LoVo (cell line): ENCODE measurements around the gene NFKBIA.
"Not testable (repeated sequence)": the region's sequence is repeated elsewhere in the genome, so short reads cannot be mapped to it uniquely, and the experiment has no call there.

Experiments used
- DNase-seq: peaks from one replicate; pipeline ENCODE4 v3.0.0-alpha.2; 2016; ENCODE audit warnings: low spot score

NFKBIA gene

DNA sequence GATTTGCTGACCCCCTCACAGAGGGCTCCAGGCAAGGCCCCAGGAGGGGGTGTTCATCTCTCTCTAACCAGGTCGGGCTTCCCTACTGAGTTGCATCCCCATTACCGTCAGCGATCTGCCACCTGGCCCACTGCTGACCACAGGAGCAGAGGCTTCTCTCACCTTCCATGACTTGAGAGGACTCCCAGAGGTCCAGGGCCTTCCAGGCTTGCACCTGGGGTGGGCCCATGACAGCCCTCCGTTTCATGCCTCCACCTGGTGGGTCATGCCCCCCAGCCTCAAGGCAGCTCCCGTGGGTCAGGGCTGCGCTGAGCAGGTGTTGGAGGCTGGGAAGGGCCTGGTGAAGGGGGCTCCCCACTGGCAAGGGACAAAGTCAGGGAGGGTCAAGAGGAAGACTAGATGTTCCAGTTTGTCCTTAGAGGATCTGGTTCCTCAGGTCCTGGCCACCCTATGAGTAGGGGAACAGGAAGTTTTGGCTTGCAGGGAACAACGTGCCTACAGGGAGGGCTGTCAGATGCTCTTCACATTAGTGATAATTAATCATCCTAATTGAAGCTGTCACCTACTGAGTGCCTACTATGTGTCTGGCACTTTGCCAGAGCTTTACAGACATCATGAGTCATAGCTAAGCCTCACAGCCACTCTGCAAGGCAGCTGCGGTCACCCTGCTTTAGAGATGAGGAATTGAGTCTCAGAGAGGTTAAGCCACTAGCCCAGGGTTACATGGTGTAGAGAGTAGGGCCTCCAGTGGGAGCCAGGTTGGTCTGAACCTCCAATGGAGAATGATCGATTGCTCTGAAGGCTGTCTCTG is 13.8 kb downstream of the NFKBIA start:
- DNase-seq, result no peak

DNA sequence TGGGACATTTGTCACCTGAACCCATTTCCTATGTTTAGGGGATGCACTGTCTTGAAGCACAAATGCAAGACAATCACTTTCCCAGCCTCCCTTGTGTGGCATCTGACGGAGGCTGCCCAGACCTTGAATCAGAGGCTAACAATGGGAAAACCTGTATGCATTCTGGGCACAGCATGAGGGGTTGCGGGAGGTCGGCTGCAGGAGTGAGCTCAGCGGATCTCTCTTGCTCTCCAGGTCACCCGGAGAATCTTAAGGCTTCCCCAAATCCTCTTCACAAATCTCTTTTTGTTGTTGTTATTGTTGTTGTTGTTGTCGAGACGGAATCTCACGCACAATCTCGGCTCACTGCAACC is 15.3 kb downstream of the NFKBIA start:
- DNase-seq, result no peak

- DNase-seq, result no peak
These were observed 15.8 kb downstream of the NFKBIA start for GRCh38 chr14:35388656-35389314.

DNA sequence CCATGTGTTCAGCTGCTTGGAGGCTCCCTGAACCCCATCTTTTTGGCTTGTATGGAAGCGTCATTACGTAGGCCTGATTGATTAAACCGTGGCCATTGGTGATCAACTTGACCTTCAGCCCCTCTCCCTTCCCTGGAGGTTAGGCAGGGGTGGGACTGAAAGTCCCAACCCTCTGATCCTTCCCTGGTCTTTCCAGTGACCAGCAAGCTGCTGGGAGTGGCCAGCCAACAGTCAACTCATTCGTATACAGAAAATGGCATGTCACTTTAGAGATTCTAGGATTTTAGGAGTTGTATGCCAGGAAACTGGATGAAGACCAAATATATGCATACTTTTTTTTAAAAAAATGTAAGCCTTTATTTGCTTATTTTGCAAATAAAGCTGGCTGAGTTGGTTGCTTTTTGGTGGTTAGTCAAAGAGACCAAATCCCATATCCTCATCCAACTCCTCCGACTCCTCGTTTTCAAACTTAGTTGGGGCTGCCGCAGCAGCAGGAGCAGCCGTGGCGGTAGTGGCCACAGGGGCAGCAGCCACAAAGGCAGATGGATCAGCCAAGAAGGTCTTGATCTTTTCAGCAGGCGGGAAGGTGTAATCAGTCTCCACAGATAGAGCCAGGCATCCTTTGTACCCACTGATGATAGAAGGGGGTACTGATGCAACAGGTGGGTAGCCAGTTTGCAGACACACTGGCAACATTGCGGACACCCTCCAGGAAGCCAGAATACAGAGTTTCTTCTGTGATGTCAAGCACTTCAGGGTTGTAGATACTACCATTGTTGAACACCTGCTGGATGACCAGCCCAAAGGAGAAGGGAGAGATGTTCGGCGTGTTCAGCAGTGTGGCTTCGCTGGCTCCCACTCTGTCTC is 16.6 kb downstream of the NFKBIA start:
- DNase-seq, result no peak

- DNase-seq, result no peak
These were observed 17.3 kb downstream of the NFKBIA start for GRCh38 chr14:35387219-35387618.

DNA sequence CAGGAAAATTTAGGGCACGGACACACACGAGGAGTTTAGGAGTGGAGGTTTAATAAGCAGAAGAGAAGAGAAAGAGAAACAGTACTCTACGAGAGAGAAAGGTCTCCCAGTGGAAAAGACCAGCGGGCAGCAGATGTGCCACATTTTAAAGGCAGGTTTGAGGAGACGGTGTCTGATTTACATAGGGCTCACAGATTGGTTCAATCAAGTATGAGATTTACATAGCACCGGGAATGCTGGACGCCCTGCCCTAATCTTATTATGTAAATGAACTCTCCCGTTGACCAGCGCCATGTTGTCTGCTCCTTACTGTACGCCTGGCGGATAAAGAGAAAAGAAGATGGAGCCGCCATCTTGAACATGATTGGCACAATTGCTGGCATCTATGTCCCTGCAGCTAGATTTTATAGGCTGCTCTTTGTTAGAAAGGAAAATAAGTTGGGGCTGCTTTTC is 17.9 kb downstream of the NFKBIA start:
- no peak for DNase-seq

DNA sequence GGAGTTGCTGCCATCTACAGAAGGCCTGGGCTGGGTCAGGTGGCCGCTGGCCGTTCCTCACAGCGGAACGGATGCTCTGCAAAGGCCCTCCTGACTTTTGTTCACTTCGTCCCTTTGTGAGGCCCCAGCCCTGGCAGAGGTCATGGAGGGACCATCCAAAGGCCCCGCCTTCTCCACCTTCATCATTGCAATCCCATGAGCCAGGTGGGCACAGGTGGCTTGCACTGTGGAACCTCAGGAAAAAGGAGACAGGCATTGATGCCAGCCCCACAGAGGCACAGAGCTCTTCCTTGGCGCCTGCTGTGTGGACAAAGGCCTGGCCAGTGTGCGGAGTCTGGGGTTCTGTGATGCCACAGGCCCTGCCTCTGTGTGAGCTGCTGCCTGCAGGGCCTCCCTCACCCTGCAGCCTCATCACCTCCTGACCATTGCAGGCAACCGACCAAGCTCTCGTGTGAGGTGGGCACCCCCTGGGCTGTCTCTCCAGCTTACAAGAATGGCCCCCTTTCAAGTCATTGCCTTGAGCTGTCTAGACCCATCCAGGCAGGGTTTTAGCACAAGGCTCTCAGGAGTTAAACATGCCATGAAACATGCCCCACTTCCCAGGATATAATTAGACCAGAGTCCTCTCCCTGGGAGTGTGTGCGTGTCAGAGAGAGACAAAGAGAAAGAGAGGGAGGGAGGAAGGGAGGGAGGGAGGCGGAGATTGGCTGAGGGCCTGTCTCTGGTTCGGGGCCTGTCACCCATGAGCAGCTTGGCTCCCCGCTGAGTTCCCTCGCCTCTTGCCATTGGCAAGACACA is 19.3 kb downstream of the NFKBIA start:
- DNase-seq, result peak; percentile 79

DNA sequence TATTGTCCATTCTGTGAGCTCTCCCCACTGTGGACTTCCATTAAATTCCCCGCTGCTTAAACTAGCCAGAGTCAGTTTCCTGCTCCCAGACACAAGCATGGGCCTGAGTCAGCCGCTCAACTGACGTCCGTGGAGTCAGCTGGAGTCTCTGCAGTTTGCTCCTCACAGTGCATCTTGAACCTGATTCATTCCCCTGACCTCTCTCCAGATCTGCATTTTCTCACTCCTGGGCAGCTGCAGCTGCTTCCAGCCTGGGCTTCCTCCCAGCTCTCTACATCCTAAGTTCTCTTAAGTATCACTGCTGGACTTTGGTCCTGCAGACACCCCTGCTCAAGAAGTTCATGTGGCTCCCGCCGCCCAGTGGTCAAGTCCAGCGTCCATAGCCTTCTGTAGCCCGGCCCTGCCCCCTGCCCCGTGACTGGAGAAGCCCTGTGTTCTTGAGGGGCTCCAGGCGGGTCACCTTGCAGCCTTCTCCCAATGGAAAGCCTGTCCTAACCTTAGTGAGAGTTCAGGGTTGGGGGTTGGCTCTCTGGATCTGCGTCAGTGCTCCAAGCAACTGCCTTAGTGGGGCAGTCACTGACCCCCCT is 20.0 kb downstream of the NFKBIA start:
- DNase-seq, result no peak

- no peak for DNase-seq
These were observed 20.7 kb downstream of the NFKBIA start for GRCh38 chr14:35383569-35384454.

- peak; percentile 60 for DNase-seq
These were observed 23.8 kb downstream of the NFKBIA start for GRCh38 chr14:35380794-35381193.

GRCh38 chr14:35379234-35379933 is 25.2 kb downstream of the NFKBIA start:
- not testable (repeated sequence) for DNase-seq

- DNase-seq, result no peak
These were observed 25.9 kb downstream of the NFKBIA start for GRCh38 chr14:35378425-35379233.

- DNase-seq, result no peak
These were observed 29.0 kb downstream of the NFKBIA start for GRCh38 chr14:35375558-35376025.

DNA sequence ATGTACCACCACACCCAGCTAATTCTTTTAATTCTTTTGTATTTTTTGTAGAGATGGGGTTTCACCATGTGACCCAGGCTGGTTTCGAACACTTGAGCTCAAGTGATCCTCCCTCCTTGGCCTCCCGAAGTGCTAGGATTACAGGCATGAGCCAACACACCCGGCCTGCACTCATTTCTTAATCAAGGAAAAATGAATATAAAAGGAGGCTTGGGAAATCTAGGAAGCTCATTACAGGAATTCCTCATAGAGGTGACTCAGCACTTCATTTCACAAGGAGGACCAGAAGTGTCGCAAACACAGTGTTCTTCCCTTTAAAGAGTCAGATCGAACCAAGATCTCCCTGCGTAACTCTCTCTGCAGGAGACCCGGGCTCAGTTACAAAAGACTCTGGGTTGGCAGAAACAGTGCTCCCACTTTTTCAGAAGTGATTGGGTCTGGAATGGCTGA is 30.3 kb downstream of the NFKBIA start:
- DNase-seq, result peak; percentile 85

DNA sequence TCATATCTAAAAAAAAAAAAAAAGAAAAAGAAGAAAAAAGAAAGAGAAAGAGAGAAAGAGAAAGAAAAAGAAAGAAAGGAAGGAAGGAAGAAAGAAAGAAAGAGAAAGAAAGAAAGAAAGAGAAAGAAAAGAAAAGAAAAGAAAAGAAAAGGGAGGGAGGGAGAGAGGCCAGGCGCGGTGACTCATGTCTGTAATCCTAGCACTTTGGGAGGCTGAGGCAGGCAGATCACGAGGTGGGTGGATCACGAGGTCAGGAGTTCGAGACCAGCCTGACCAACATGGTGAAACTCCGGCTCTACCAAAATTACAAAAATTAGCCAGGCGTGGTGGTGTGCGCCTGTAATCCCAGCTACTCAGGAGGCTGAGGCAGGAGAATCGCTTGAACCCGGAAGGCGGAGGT is 31.3 kb downstream of the NFKBIA start:
- not testable (repeated sequence) for DNase-seq

- DNase-seq, result no peak
These were observed 33.6 kb downstream of the NFKBIA start for GRCh38 chr14:35370969-35371368.

GRCh38 chr14:35369701-35370191 is 34.8 kb downstream of the NFKBIA start:
- no peak for DNase-seq

GRCh38 chr14:35368583-35369392 is 35.8 kb downstream of the NFKBIA start:
- DNase-seq, result no peak
